HL-60 (cell line): ENCODE measurements around the gene SLC24A3.

Source experiments
- DNase-seq, 2 experiments: peaks; one replicate each; pipeline ENCODE4 v3.0.0-alpha.2; 2010 to 2020; ENCODE audit warnings: low read depth in 1 of 2, low spot score in 1 of 2
- H3K27ac ChIP-seq: fragments of 250-450 bp; sonication (Bioruptor Pico); replicated peaks from 2 replicates; pipeline ENCODE4 v1.5.1; 2020; ENCODE audit warnings: mild to moderate bottlenecking, moderate library complexity
- H3K27me3 ChIP-seq: fragments of 250-450 bp; sonication (Bioruptor Pico); 2 replicates; pipeline ENCODE4 v1.5.1; 2021; ENCODE audit warnings: mild to moderate bottlenecking, moderate library complexity; ENCODE audit not compliant: insufficient read depth, poor library complexity, severe bottlenecking
- H3K4me3 ChIP-seq: replicated peaks from 2 replicates; pipeline ENCODE4 v1.5.1; 2011; ENCODE audit warnings: mild to moderate bottlenecking, control low read depth, low read length; ENCODE audit not compliant: insufficient read depth
- CTCF ChIP-seq: IDR thresholded peaks from one replicate; pipeline ENCODE4 v1.5.1; 2011; ENCODE audit warnings: low read length, control low read depth, inconsistent platforms; ENCODE audit not compliant: insufficient read depth
- GABPA ChIP-seq: IDR thresholded peaks from 2 replicates; pipeline ENCODE4 v1.6.1; 2012; ENCODE audit warnings: low read depth
- POLR2AphosphoS5 ChIP-seq: IDR thresholded peaks from 2 replicates; pipeline ENCODE4 v1.6.1; 2012; ENCODE audit warnings: low read depth
- SPI1 ChIP-seq: IDR thresholded peaks from 2 replicates; pipeline ENCODE4 v1.6.1; 2012; ENCODE audit warnings: low read depth, mild to moderate bottlenecking, borderline replicate concordance
- TF ChIP-seq, protein P1 (sequence below): IDR thresholded peaks from 2 replicates; pipeline ENCODE4 v1.6.1; 2012; ENCODE audit warnings: low read depth; ENCODE audit not compliant: insufficient replicate concordance

SLC24A3 gene

GRCh38 chr20:19616620-19617019 is 404.2 kb downstream of the SLC24A3 start:
- no peak overlapping the region for H3K27ac ChIP-seq
- H3K27me3 ChIP-seq = no peaks in the 10 kb centered on the region
- H3K4me3 ChIP-seq = no peak overlapping the region
- no peak for DNase-seq
- TF ChIP-seq, protein P1, sequence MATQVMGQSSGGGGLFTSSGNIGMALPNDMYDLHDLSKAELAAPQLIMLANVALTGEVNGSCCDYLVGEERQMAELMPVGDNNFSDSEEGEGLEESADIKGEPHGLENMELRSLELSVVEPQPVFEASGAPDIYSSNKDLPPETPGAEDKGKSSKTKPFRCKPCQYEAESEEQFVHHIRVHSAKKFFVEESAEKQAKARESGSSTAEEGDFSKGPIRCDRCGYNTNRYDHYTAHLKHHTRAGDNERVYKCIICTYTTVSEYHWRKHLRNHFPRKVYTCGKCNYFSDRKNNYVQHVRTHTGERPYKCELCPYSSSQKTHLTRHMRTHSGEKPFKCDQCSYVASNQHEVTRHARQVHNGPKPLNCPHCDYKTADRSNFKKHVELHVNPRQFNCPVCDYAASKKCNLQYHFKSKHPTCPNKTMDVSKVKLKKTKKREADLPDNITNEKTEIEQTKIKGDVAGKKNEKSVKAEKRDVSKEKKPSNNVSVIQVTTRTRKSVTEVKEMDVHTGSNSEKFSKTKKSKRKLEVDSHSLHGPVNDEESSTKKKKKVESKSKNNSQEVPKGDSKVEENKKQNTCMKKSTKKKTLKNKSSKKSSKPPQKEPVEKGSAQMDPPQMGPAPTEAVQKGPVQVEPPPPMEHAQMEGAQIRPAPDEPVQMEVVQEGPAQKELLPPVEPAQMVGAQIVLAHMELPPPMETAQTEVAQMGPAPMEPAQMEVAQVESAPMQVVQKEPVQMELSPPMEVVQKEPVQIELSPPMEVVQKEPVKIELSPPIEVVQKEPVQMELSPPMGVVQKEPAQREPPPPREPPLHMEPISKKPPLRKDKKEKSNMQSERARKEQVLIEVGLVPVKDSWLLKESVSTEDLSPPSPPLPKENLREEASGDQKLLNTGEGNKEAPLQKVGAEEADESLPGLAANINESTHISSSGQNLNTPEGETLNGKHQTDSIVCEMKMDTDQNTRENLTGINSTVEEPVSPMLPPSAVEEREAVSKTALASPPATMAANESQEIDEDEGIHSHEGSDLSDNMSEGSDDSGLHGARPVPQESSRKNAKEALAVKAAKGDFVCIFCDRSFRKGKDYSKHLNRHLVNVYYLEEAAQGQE = peak; percentile 76
- no peak for TF ChIP-seq SPI1
- no peak for TF ChIP-seq CTCF

DNA sequence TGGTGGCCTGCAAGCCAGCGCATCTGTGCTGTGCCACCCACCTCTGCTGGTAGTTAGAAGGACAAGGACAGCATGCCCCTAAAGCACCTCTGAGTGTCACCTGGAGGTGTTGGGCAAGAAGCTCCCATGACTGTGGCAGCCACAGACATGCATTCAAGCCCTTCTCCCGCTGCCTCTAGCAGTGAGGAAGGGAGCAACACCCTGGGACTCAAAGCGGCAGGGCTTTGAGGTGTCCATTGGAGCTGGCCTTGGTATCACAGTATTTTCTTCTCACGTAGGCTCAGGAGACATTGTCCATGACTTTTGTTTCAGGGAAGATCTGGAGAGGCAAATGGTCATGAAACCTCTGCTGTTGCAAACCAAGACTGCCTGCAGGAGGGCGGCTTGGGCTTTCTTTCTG is 404.8 kb downstream of the SLC24A3 start:
- DNase-seq = no peak
- H3K4me3 ChIP-seq = no peak overlapping the region
- no peak overlapping the region for H3K27ac ChIP-seq
- TF ChIP-seq, protein P1 = no peak
- H3K27me3 ChIP-seq = no peaks in the 10 kb centered on the region

- no peak for DNase-seq
These were observed 406.3 kb downstream of the SLC24A3 start for GRCh38 chr20:19618711-19619110.

More at GRCh38 chr20:19618711-19619110, 406.3 kb downstream of the SLC24A3 start:
- TF ChIP-seq SPI1 (no peak), GABPA (no peak), POLR2AphosphoS5 (no peak), CTCF (no peak)
- TF ChIP-seq, protein P1 = no peak
- Histone ChIP-seq H3K27ac (no peak overlapping the region), H3K4me3 (no peak overlapping the region), H3K27me3 (no peaks in the 10 kb centered on the region)
